ENCODE measurements around the gene FSIP1.
A peak's percentile ranks its signal among the peaks of the same experiment; 100 is the strongest.

The FSIP1 gene

GRCh38 chr15:39782441-39783138 lies at the start of gene FSIP1:
Gene FSIP1, minus strand, starts transcription at chr15:39782841. Its CDS starts 6,317 bp downstream, at chr15:39776524.
- Histone ChIP-seq H3K27me3 (ENCODE audit: insufficient read depth, low read length) (no peaks in the 10 kb centered on the region), H3K27ac (ENCODE audit: low read depth, low read length, poor library complexity, severe bottlenecking) (no peak within 1 kb of the TSS)

DNA sequence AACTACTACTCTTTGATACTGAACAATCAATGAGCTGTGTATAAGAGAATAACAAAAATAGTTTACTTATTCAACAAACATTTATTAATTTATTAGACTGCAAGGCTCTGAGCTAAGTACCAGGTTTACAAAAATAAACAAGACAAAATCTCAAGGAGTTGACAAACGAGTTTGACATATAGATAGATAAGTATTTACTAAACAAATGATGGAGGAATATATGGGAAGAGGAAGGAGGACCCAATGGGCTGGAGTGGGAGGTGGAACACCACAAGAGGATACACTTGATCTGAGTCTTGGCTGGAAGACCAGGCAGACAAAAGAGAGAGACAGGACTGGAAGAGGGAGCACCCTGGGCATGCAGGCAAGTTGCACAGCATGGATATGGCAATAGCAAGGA lies 47.5 kb upstream of the FSIP1 start:
- Histone ChIP-seq H3K4me2 (ENCODE audit: low read length) (no peak overlapping the region), H3K4me1 (ENCODE audit: insufficient read depth, low read length, severe bottlenecking) (no peaks in the 10 kb centered on the region), H3K4me3 (ENCODE audit: low read depth, low read length, poor library complexity, severe bottlenecking) (no peak overlapping the region), H3K27ac (ENCODE audit: low read depth, low read length, poor library complexity, severe bottlenecking) (no peak overlapping the region), H3K9me3 (ENCODE audit: low read length) (no peaks in the 10 kb centered on the region), H3F3A (ENCODE audit: insufficient read depth, low read length) (no peaks in the 10 kb centered on the region), H3K79me2 (ENCODE audit: insufficient read depth, low read length) (no peaks in the 10 kb centered on the region), H3K36me3 (ENCODE audit: insufficient read depth, low read length) (no peaks in the 10 kb centered on the region), H3K9me2 (ENCODE audit: low read depth, low read length) (no peaks in the 10 kb centered on the region), H3K9ac (ENCODE audit: low read length) (no peak overlapping the region), H3K27me3 (ENCODE audit: insufficient read depth, low read length) (no peaks in the 10 kb centered on the region), H4K20me1 (ENCODE audit: insufficient read depth, low read length) (no peaks in the 10 kb centered on the region), H2AFZ (ENCODE audit: low read length) (no peak overlapping the region)
- TF ChIP-seq, protein P1, sequence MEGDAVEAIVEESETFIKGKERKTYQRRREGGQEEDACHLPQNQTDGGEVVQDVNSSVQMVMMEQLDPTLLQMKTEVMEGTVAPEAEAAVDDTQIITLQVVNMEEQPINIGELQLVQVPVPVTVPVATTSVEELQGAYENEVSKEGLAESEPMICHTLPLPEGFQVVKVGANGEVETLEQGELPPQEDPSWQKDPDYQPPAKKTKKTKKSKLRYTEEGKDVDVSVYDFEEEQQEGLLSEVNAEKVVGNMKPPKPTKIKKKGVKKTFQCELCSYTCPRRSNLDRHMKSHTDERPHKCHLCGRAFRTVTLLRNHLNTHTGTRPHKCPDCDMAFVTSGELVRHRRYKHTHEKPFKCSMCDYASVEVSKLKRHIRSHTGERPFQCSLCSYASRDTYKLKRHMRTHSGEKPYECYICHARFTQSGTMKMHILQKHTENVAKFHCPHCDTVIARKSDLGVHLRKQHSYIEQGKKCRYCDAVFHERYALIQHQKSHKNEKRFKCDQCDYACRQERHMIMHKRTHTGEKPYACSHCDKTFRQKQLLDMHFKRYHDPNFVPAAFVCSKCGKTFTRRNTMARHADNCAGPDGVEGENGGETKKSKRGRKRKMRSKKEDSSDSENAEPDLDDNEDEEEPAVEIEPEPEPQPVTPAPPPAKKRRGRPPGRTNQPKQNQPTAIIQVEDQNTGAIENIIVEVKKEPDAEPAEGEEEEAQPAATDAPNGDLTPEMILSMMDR (IDR thresholded peaks at IDR 0.05; ENCODE audit: low read length), result no peak
- no peak for TF ChIP-seq EZH2 (IDR thresholded peaks at IDR 0.05; ENCODE audit: borderline replicate concordance, low read length)

More at GRCh38 chr15:39782441-39783138, at the start of gene FSIP1:
- Histone ChIP-seq H3K9ac (ENCODE audit: low read length) (peak within 1 kb of the TSS; percentile 72), H3K4me1 (ENCODE audit: insufficient read depth, low read length, severe bottlenecking) (peaks cover 31% of the 10 kb centered on the region), H4K20me1 (ENCODE audit: insufficient read depth, low read length) (no peaks in the 10 kb centered on the region), H3K9me3 (ENCODE audit: low read length) (peaks cover 8% of the 10 kb centered on the region), H3F3A (ENCODE audit: insufficient read depth, low read length) (no peaks in the 10 kb centered on the region), H3K79me2 (ENCODE audit: insufficient read depth, low read length) (no peaks in the 10 kb centered on the region), H2AFZ (ENCODE audit: low read length) (peak within 1 kb of the TSS; percentile 95), H3K4me2 (ENCODE audit: low read length) (peak within 1 kb of the TSS; percentile 90), H3K9me2 (ENCODE audit: low read depth, low read length) (no peaks in the 10 kb centered on the region), H3K4me3 (ENCODE audit: low read depth, low read length, poor library complexity, severe bottlenecking) (peak within 1 kb of the TSS; percentile 71), H3K36me3 (ENCODE audit: insufficient read depth, low read length) (no peaks in the 10 kb centered on the region)
- no peak for TF ChIP-seq EZH2 (IDR thresholded peaks at IDR 0.05; ENCODE audit: borderline replicate concordance, low read length)
- TF ChIP-seq, protein P1 (IDR thresholded peaks at IDR 0.05; ENCODE audit: low read length), result no peak

DNA sequence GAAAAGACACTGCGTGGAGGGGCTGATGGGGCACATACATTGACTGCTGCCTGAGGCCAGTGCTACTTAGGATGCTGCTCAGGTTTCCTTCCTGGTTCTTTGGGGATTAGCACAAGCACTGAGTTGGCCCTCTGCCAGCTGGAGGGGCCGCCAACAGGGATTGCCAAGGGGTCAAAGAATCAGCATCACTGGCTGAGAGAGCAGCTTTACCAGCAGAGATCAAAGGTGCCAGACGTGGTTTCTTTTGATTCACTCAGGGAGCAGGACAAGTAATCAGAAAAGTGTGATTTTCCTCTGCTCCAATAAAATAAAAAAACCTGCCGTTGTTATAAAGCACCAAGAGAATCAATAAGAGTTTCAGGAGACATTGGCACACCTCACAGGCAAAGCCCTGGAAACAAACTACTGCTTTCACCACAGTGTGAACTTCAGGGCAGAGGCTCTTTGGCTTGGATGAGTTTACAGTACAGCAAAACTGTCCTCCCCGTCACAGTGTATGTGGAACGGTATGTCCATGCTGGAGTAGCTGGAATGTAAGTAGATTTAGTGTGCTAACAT lies 45.8 kb upstream of the FSIP1 start:
- no peaks in the 10 kb centered on the region for H3K9me2 ChIP-seq (ENCODE audit: low read depth, low read length)
- no peak overlapping the region for H3K4me3 ChIP-seq (ENCODE audit: low read depth, low read length, poor library complexity, severe bottlenecking)
- no peaks in the 10 kb centered on the region for H3K36me3 ChIP-seq (ENCODE audit: insufficient read depth, low read length)
- H4K20me1 ChIP-seq (ENCODE audit: insufficient read depth, low read length), result no peaks in the 10 kb centered on the region
- no peaks in the 10 kb centered on the region for H3F3A ChIP-seq (ENCODE audit: insufficient read depth, low read length)
- H3K27ac ChIP-seq (ENCODE audit: low read depth, low read length, poor library complexity, severe bottlenecking), result no peak overlapping the region
- no peaks in the 10 kb centered on the region for H3K4me1 ChIP-seq (ENCODE audit: insufficient read depth, low read length, severe bottlenecking)
- no peak overlapping the region for H3K9ac ChIP-seq (ENCODE audit: low read length)
- no peak overlapping the region for H3K4me2 ChIP-seq (ENCODE audit: low read length)
- no peaks in the 10 kb centered on the region for H3K79me2 ChIP-seq (ENCODE audit: insufficient read depth, low read length)
- H3K9me3 ChIP-seq (ENCODE audit: low read length), result no peaks in the 10 kb centered on the region
- TF ChIP-seq, protein P1 (IDR thresholded peaks at IDR 0.05; ENCODE audit: low read length), result no peak
- TF ChIP-seq EZH2 (IDR thresholded peaks at IDR 0.05; ENCODE audit: borderline replicate concordance, low read length), result no peak
- H3K27me3 ChIP-seq (ENCODE audit: insufficient read depth, low read length), result no peaks in the 10 kb centered on the region
- no peak overlapping the region for H2AFZ ChIP-seq (ENCODE audit: low read length)
